Measurements from ENCODE around the gene CLMN. TPM values are rescaled to one million over a fixed set of nuclear protein-coding genes. Genes with fewer than 3 reads are reported as not detected.

CLMN gene
- total RNA-seq, 2 donors from 2014 or later, result 105 to 131 TPM

GRCh38 chr14:95301527-95302187, 18.1 kb downstream of the CLMN start:
- H3K9me3 ChIP-seq, result no peaks in the 10 kb centered on the region
- no peaks in the 10 kb centered on the region for H3K27me3 ChIP-seq
- no peak for DNase-seq
- TF ChIP-seq CTCF (IDR thresholded peaks at IDR 0.05), result no peak
- no peaks in the 10 kb centered on the region for H3K36me3 ChIP-seq
- intact Hi-C loops (cut with DNase I), result no loop called here
- no peaks in the 10 kb centered on the region for H3K4me1 ChIP-seq
- no peak overlapping the region for H3K27ac ChIP-seq
- no peak overlapping the region for H3K9ac ChIP-seq (ENCODE audit: low read depth in 2 of 2, low read length in 2 of 2)
- H3K4me3 ChIP-seq, result no peak overlapping the region

- H3K27ac ChIP-seq, result no peak overlapping the region
- intact Hi-C loops (cut with DNase I), result no loop called here
- H3K9me3 ChIP-seq, result no peaks in the 10 kb centered on the region
- DNase-seq, result no peak
- H3K27me3 ChIP-seq, result no peaks in the 10 kb centered on the region
- TF ChIP-seq CTCF (IDR thresholded peaks at IDR 0.05), result no peak
- no peak overlapping the region for H3K9ac ChIP-seq (ENCODE audit: low read depth in 2 of 2, low read length in 2 of 2)
- no peaks in the 10 kb centered on the region for H3K36me3 ChIP-seq
- no peak overlapping the region for H3K4me3 ChIP-seq
- H3K4me1 ChIP-seq, result no peaks in the 10 kb centered on the region
These were observed 18.8 kb downstream of the CLMN start for GRCh38 chr14:95300697-95301526.

DNA sequence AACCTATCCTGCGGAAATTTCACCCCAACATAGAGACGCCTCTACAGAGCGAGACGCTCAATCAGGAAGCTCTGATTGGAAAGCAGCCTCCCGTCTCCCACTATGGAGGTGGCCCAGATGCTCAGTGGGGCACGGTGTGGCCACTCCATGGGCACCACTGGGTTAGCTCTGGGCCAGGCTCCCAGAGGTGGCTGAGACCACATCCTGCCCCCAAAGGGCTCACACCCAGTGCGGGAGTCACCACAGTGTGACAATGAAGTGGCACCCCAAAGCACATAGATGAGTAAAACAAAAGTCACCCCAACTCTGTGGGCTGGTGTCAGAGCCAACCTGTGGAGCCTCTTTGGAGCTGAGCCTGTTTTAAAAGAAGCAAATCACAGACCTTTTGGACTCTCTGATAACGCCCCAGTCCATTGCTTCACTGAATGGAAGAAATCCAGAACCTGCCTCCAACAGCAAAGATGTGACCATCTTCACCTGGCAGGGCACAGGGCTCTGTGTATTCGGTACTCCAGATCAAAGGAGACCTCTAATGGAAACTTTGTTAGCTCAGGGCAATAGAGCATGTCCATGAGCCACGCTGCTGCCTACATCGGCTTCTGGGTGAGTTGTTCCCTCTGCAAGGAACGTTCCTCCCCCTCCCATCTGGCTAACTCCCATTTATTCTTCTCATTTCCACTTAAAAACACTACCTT, 19.6 kb downstream of the CLMN start:
- Histone ChIP-seq H3K27me3 (no peaks in the 10 kb centered on the region), H3K27ac (no peak overlapping the region), H3K36me3 (no peaks in the 10 kb centered on the region), H3K9ac (ENCODE audit: low read depth in 2 of 2, low read length in 2 of 2) (no peak overlapping the region), H3K4me1 (peaks cover 3% of the 10 kb centered on the region), H3K9me3 (no peaks in the 10 kb centered on the region), H3K4me3 (no peak overlapping the region)
- DNase-seq, result no peak
- intact Hi-C loops (cut with DNase I), result no loop called here
- TF ChIP-seq CTCF (IDR thresholded peaks at IDR 0.05), result no peak

DNA sequence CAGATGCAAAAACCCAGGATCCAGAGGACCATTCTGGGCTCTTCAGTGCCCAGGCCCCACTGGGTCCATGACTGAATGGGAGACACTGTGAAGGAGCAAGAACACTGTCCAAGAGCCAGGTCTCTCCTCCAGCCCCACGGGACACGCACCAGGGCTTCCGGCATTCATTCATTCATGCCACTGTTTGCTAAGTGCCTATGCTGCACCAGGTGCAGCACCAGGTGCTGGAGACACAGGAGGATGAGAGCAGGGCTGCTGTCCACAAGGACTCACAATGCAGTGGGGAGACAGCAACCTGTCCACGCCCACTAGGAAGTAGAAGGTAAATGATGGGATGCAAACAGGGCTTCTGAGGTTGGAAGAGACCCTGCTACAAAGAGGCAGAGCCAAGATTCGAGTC, 20.4 kb downstream of the CLMN start:
- Histone ChIP-seq H3K4me3 (no peak overlapping the region), H3K9me3 (no peaks in the 10 kb centered on the region), H3K27me3 (no peaks in the 10 kb centered on the region), H3K27ac (no peak overlapping the region), H3K9ac (ENCODE audit: low read depth in 2 of 2, low read length in 2 of 2) (no peak overlapping the region), H3K36me3 (no peaks in the 10 kb centered on the region), H3K4me1 (peaks cover 3% of the 10 kb centered on the region)
- intact Hi-C loops (cut with DNase I), result no loop called here
- DNase-seq, result no peak
- TF ChIP-seq CTCF (IDR thresholded peaks at IDR 0.05), result no peak

DNA sequence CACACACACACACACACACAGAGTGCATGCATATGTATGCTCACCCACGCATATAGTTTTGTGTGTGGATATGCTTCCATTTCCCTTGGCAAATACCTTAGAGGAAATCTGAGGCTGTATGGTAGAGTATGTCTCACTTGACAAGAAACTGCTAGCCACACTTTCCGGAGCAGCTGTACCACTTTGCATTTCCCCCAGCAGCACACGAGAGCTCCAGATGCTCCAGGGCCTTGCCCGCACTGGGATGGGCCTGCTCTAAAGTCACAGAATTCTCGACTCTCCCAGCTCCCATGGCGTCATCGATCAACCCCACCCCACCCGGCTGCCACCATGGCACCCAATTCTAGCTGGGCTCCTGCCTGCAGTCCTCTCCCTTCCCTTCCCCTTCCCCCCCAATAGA, 21.9 kb downstream of the CLMN start:
- no peak for DNase-seq
- no peak overlapping the region for H3K27ac ChIP-seq
- H3K27me3 ChIP-seq, result no peaks in the 10 kb centered on the region
- no peak overlapping the region for H3K9ac ChIP-seq (ENCODE audit: low read depth in 2 of 2, low read length in 2 of 2)
- H3K9me3 ChIP-seq, result no peaks in the 10 kb centered on the region
- no peaks in the 10 kb centered on the region for H3K36me3 ChIP-seq
- H3K4me1 ChIP-seq, result peaks cover 3% of the 10 kb centered on the region
- intact Hi-C loops (cut with DNase I), result no loop called here
- no peak for TF ChIP-seq CTCF (IDR thresholded peaks at IDR 0.05)
- no peak overlapping the region for H3K4me3 ChIP-seq
